ENCODE measurements around the gene DRG2. TPM values are rescaled to one million over a fixed set of nuclear protein-coding genes. Genes with fewer than 3 reads are reported as not detected.

DRG2 gene
- polyA plus RNA-seq, 2 of the 4 experiments (the other 2 are of a cell fraction), result 41.9 to 48.3 TPM

DNA sequence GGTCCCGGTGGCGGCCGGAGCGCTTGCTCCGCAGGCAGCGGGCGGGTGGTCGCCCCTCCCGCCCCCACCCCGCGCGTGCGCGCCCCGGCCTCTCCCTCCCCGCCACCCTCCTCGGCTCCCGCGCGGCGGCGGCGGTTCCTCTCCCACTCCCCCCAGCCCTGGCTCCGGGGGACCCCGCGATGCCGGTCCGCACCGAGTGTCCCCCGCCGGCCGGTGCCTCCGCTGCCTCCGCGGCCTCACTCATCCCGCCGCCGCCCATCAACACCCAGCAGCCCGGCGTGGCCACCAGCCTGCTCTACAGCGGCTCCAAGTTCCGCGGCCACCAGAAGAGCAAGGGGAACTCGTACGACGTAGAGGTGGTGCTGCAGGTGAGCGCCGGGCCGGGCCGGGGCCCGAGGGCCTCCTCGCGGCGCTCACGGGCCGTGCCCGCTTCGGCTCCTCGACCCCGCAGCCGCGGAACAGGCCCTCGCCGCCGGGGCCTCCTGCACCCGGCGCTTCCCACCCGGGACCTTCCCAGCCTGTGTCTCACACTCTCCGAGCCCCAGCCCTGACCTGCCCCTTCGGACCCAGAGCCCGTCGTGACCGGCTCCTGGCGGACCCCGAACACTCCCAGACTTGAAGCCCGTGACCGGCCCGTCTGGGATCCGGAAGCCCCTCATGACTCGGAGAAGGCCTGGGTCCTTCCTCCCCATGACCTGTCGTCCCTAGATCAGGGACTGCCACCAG lies 48.0 kb upstream of the DRG2 start:
- TF ChIP-seq NR3C1 (IDR thresholded peaks at IDR 0.05), result no peak
- TF ChIP-seq POLR2A (IDR thresholded peaks at IDR 0.05; ENCODE audit: low read length), result peak; percentile 14
- TF ChIP-seq PHF8 (IDR thresholded peaks at IDR 0.05; ENCODE audit: borderline replicate concordance, low read depth), result peak; percentile 67; the same call in 1 of the 2 replicates
- FAIRE-seq (no peak), DNase-seq (ENCODE audit: low read depth in 1 of 2, low spot score in 1 of 2) (peak; percentile 36 to 46), ATAC-seq (peak; percentile 67 to 68)
- 3% methylated on average over 35 of the region's 81 CpGs for WGBS (ENCODE audit: missing lambda C conversion rate)
- CTCF ChIA-PET, result interaction anchor here (1.2 kb wide), 1 partner anchor 9 kb away, joined by 3 read pairs; no protein-coding TSS in a partner anchor
- Histone ChIP-seq H3K9me3 (no peaks in the 10 kb centered on the region), H3K4me1 (peaks cover 31% of the 10 kb centered on the region), H3K4me3 (peak overlapping the region; percentile 68), H3K4me2 (peak overlapping the region; percentile 89), H3K27ac (peak overlapping the region; percentile 80 to 92)
- POLR2A ChIA-PET, result interaction anchor here (1.1 kb wide), 1 partner anchor 204 kb away, joined by 4 read pairs; no protein-coding TSS in a partner anchor

DNA sequence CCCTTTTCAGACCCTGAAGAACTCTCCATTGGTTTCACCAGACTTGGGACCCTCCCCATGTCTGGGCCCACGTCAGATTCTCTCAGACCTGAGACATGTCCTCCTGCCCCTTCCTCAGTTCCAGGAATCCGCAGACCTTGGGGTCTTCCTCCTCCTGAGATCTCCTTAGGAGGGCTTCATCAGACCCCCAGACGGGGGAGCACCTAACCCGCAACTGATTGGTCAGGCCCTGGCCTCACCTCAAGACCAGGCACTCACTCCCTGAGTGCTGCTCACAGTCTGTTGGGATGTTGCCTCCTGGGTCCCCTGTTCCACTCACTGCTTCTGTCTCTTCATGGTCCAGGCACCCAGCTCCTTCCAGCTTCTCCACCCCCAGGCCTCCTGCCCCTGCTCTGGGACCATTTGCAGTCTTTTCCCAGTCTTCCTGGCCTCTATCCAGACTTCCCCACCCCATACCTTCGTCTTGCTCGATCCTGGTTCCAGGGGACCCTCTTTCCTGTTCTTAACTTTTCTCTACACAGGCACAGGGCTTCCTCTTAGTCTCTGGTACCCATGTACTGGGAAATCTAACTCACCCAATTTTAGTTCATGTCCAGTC lies 47.4 kb upstream of the DRG2 start:
- H3K4me3 ChIP-seq, result peak overlapping the region; percentile 68
- H3K9me3 ChIP-seq, result no peaks in the 10 kb centered on the region
- no peak for DNase-seq (ENCODE audit: low read depth in 1 of 2, low spot score in 1 of 2)
- peak overlapping the region; percentile 89 for H3K4me2 ChIP-seq
- peak overlapping the region; percentile 80 to 92 for H3K27ac ChIP-seq
- ATAC-seq, result no peak
- FAIRE-seq, result no peak
- WGBS (ENCODE audit: missing lambda C conversion rate), result 62% methylated on average over 6 of the region's 6 CpGs
- peaks cover 31% of the 10 kb centered on the region for H3K4me1 ChIP-seq
- ChIA-PET POLR2A (no interaction called here), CTCF (no interaction called here)
- TF ChIP-seq SMC3 (IDR thresholded peaks at IDR 0.05) (no peak), MAFK (IDR thresholded peaks at IDR 0.05; ENCODE audit: partially characterized antibody) (no peak)

DNA sequence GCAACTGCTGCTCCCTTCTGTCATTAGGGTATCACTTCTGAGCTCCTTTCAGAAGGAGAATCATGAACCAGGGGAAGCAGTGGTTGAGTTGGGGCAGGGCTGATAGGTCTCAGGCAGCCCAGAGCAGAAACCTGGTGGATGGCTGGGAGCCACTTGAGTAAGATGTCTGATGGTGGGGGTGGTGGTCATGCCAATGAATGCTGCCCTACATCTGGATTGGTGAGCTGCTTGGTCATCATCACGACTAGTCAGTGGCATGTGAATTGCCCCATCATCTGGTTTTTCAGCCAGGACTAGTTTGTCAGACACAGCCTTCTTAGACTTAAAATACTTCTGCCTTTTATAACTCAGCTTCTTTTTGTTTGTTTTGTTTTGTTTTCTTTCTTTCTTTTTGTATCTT lies 46.0 kb upstream of the DRG2 start:
- DNase-seq (ENCODE audit: low read depth in 1 of 2, low spot score in 1 of 2), result peak in 1 of 2 experiments; percentile 25
- FAIRE-seq, result no peak
- POLR2A ChIA-PET, result no interaction called here
- CTCF ChIA-PET, result interaction anchor here (1.0 to 2.0 kb wide), 3 partner anchors 8 to 151 kb away, joined by 3 to 10 read pairs (median 4); partner anchors contain the start of genes DRC3 and TOM1L2
- Histone ChIP-seq H3K4me1 (peaks cover 31% of the 10 kb centered on the region), H3K4me3 (no peak overlapping the region), H3K9me3 (no peaks in the 10 kb centered on the region), H3K27ac (no peak overlapping the region), H3K4me2 (peak overlapping the region; percentile 89; the same call in 2 of the 3 replicates)
- 26% methylated on average over 1 of the region's 1 CpG for WGBS (ENCODE audit: missing lambda C conversion rate)
- TF ChIP-seq POLR2AphosphoS2 (conservative IDR thresholded peaks at IDR 0.05; ENCODE audit: low read length) (no peak), JUN (IDR thresholded peaks at IDR 0.05) (no peak), HOXB5 (CRISPR knock-in tag; IDR thresholded peaks at IDR 0.05) (no peak), SMC3 (IDR thresholded peaks at IDR 0.05) (no peak), HOXA7 (CRISPR knock-in tag; IDR thresholded peaks at IDR 0.05) (no peak), FOSB (CRISPR knock-in tag; IDR thresholded peaks at IDR 0.05) (no peak), CEBPB (IDR thresholded peaks at IDR 0.05) (no peak), CHD4 (IDR thresholded peaks at IDR 0.05; ENCODE audit: borderline replicate concordance) (no peak)
- TF ChIP-seq, protein P1, sequence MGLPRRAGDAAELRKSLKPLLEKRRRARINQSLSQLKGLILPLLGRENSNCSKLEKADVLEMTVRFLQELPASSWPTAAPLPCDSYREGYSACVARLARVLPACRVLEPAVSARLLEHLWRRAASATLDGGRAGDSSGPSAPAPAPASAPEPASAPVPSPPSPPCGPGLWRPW (IDR thresholded peaks at IDR 0.05), result no peak
- TF ChIP-seq, protein P2, sequence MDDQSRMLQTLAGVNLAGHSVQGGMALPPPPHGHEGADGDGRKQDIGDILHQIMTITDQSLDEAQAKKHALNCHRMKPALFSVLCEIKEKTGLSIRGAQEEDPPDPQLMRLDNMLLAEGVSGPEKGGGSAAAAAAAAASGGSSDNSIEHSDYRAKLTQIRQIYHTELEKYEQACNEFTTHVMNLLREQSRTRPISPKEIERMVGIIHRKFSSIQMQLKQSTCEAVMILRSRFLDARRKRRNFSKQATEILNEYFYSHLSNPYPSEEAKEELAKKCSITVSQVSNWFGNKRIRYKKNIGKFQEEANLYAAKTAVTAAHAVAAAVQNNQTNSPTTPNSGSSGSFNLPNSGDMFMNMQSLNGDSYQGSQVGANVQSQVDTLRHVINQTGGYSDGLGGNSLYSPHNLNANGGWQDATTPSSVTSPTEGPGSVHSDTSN (IDR thresholded peaks at IDR 0.05), result no peak
- no peak for ATAC-seq

DNA sequence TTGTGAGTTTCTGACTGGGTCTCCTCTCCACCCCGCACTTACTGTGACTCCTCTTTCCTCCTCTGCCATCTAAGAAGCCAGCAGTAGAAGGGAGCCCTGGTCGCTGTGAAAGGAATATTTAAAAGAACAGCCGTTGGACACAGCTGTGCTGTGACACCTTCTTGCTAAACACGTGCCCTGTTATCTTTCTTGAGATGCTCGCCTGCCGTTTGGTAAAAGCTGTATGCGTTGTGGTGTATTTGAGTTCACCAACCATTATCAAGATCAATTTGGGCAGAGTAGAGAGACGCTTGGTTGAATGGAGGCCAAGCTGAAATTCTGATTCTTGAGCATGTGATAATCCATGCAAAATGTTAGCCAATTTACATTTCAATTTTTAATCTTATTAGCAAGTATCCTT lies 44.8 kb upstream of the DRG2 start:
- H3K4me2 ChIP-seq, result no peak overlapping the region
- H3K4me1 ChIP-seq, result peaks cover 25% of the 10 kb centered on the region
- no peak overlapping the region for H3K4me3 ChIP-seq
- ChIA-PET POLR2A (no interaction called here), CTCF (interaction anchor here (2.0 kb wide), 1 partner anchor 152 kb away, joined by 10 read pairs; no protein-coding TSS in a partner anchor)
- FAIRE-seq (no peak), ATAC-seq (no peak), DNase-seq (ENCODE audit: low read depth in 1 of 2, low spot score in 1 of 2) (no peak)
- H3K27ac ChIP-seq, result no peak overlapping the region
- H3K9me3 ChIP-seq, result no peaks in the 10 kb centered on the region
- WGBS (ENCODE audit: missing lambda C conversion rate), result 90% methylated on average over 8 of the region's 8 CpGs
- no peak for TF ChIP-seq MYC (IDR thresholded peaks at IDR 0.05; ENCODE audit: borderline replicate concordance, low read length)
- TF ChIP-seq RARB (CRISPR knock-in tag; IDR thresholded peaks at IDR 0.05), result no peak
- no peak for TF ChIP-seq NFE2L2 (conservative IDR thresholded peaks at IDR 0.05; ENCODE audit: low read length)
- TF ChIP-seq FOSB (CRISPR knock-in tag; IDR thresholded peaks at IDR 0.05), result no peak
- TF ChIP-seq ZC3H11A (IDR thresholded peaks at IDR 0.05), result no peak
- no peak for TF ChIP-seq ESRRA (IDR thresholded peaks at IDR 0.05; ENCODE audit: borderline replicate concordance, low read length)
- TF ChIP-seq JUN (IDR thresholded peaks at IDR 0.05), result no peak
- TF ChIP-seq ZNF302 (CRISPR knock-in tag; IDR thresholded peaks at IDR 0.05), result no peak
- TF ChIP-seq, protein P3, sequence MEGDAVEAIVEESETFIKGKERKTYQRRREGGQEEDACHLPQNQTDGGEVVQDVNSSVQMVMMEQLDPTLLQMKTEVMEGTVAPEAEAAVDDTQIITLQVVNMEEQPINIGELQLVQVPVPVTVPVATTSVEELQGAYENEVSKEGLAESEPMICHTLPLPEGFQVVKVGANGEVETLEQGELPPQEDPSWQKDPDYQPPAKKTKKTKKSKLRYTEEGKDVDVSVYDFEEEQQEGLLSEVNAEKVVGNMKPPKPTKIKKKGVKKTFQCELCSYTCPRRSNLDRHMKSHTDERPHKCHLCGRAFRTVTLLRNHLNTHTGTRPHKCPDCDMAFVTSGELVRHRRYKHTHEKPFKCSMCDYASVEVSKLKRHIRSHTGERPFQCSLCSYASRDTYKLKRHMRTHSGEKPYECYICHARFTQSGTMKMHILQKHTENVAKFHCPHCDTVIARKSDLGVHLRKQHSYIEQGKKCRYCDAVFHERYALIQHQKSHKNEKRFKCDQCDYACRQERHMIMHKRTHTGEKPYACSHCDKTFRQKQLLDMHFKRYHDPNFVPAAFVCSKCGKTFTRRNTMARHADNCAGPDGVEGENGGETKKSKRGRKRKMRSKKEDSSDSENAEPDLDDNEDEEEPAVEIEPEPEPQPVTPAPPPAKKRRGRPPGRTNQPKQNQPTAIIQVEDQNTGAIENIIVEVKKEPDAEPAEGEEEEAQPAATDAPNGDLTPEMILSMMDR (IDR thresholded peaks at IDR 0.05), result no peak
- no peak for TF ChIP-seq MAZ (IDR thresholded peaks at IDR 0.05; ENCODE audit: borderline replicate concordance, low read depth, low read length)
- TF ChIP-seq, protein P4, sequence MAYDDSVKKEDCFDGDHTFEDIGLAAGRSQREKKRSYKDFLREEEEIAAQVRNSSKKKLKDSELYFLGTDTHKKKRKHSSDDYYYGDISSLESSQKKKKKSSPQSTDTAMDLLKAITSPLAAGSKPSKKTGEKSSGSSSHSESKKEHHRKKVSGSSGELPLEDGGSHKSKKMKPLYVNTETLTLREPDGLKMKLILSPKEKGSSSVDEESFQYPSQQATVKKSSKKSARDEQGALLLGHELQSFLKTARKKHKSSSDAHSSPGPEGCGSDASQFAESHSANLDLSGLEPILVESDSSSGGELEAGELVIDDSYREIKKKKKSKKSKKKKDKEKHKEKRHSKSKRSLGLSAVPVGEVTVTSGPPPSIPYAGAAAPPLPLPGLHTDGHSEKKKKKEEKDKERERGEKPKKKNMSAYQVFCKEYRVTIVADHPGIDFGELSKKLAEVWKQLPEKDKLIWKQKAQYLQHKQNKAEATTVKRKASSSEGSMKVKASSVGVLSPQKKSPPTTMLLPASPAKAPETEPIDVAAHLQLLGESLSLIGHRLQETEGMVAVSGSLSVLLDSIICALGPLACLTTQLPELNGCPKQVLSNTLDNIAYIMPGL (CRISPR knock-in tag; IDR thresholded peaks at IDR 0.05; ENCODE audit: borderline replicate concordance), result no peak
- TF ChIP-seq, protein P5, sequence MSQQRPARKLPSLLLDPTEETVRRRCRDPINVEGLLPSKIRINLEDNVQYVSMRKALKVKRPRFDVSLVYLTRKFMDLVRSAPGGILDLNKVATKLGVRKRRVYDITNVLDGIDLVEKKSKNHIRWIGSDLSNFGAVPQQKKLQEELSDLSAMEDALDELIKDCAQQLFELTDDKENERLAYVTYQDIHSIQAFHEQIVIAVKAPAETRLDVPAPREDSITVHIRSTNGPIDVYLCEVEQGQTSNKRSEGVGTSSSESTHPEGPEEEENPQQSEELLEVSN (IDR thresholded peaks at IDR 0.05; ENCODE audit: borderline replicate concordance, low read depth), result no peak
- TF ChIP-seq RFX5 (IDR thresholded peaks at IDR 0.05), result no peak
